ENCODE results near the gene PSMC6.

- TF ChIP-seq POLR2AphosphoS5 (IDR thresholded peaks at IDR 0.05) (no peak), CTCF (IDR thresholded peaks at IDR 0.05) (no peak), POLR2A (IDR thresholded peaks at IDR 0.05) (no peak)
Measured at GRCh38 chr14:52660325-52660724, 46.7 kb upstream of the PSMC6 start.
